Gastroesophageal sphincter (tissue), 4 donors: ENCODE data around the gene RAB13. TPM values are rescaled to one million over a fixed set of nuclear protein-coding genes. Genes with fewer than 3 reads are reported as not detected.
A peak's percentile ranks its signal among the peaks of the same experiment; 100 is the strongest.

Experiments
- ATAC-seq: fragments of 150-250 bp; one replicate; pipeline ENCODE4 v1.9.1; 2016; ENCODE audit warnings: mild to moderate bottlenecking, moderate library complexity
- H3K27ac ChIP-seq, 4 donors: fragments of 200-600 bp; sonication (generic) in 3 of 4; 1 replicate in 3 of 4; 2 replicates in 1 of 4; pipeline ENCODE4 v1.5.1; 2016 to 2019
- H3K27me3 ChIP-seq: fragments of 200-600 bp; sonication (generic); one replicate; pipeline ENCODE4 v1.5.1; 2019
- H3K36me3 ChIP-seq, 2 donors: fragments of 200-600 bp; sonication (generic); one replicate each; pipeline ENCODE4 v1.5.1; 2019; ENCODE audit warnings: control low read depth in 1 of 2
- H3K4me1 ChIP-seq, 3 donors: fragments of 200-600 bp; sonication (generic); 1 replicate in 2 of 3; 2 replicates in 1 of 3; pipeline ENCODE4 v1.5.1; 2016 to 2019; ENCODE audit warnings: control low read depth in 2 of 3
- H3K4me3 ChIP-seq, 2 donors: fragments of 200-600 bp; sonication (generic); one replicate each; pipeline ENCODE4 v1.5.1; 2019; ENCODE audit warnings: mild to moderate bottlenecking in 1 of 2, moderate library complexity in 1 of 2
- H3K9me3 ChIP-seq, 3 donors: fragments of 200-600 bp; sonication (generic); one replicate each; pipeline ENCODE4 v1.5.1; 2017 to 2019; ENCODE audit warnings: control low read depth in 2 of 3
- CTCF ChIP-seq, 4 experiments: fragments of 200-600 bp in 2 of 4; fragments of 450-650 bp in 2 of 4; sonication (generic) in 1 of 4; IDR thresholded peaks; one replicate each; pipeline ENCODE4 v1.5.1; 2017 to 2019; ENCODE audit warnings: antibody characterized with exemption in 4 of 4, mild to moderate bottlenecking in 2 of 4, moderate library complexity in 2 of 4
- EP300 ChIP-seq: sonication (generic); formaldehyde crosslinking; IDR thresholded peaks from one replicate; pipeline ENCODE4 v1.6.1; 2017; ENCODE audit warnings: antibody characterized with exemption, mild to moderate bottlenecking
- POLR2A ChIP-seq, 2 donors: fragments of 450-650 bp; IDR thresholded peaks; one replicate each; pipeline ENCODE4 v1.6.1; 2017; ENCODE audit warnings: antibody characterized with exemption in 2 of 2, mild to moderate bottlenecking in 2 of 2, moderate library complexity in 1 of 2
- POLR2AphosphoS5 ChIP-seq: sonication (generic); formaldehyde crosslinking; IDR thresholded peaks from one replicate; pipeline ENCODE4 v1.6.1; 2017; ENCODE audit warnings: antibody characterized with exemption
- WGBS, 2 donors: methylation state at CpG; one replicate each; pipeline ENCODE4 v1.1.5; 2018; ENCODE audit warnings: low coverage in 1 of 2; 5-methylcytosine and 5-hydroxymethylcytosine counted together
- total RNA-seq, 4 donors: library from RNA; depleted of rRNA; stranded (reverse); fragments of >200 nt; gene quantifications; one replicate each; pipeline ENCODE4 v1.1.0, GENCODE V29; 2016

RAB13 gene
- total RNA-seq, 4 donors from 2014 or later = 43.6 to 50.7 (median 48.9) TPM

GRCh38 chr1:153967107-153967999 lies 18.8 kb downstream of the RAB13 start, which contains the start of gene CREB3L4:
CREB3L4 (plus strand) TSS chr1:153967902; CDS start chr1:153968526, 624 bp downstream.
- H3K36me3 ChIP-seq = peaks cover 0 to under 1% of the 10 kb centered on the region in 2 donors
- peak; percentile 85 for ATAC-seq
- H3K4me3 ChIP-seq = peak within 1 kb of the TSS; percentile 43 to 64
- 0% methylated on average over 9 to 16 of the region's 60 CpGs for WGBS, 2 donors
- H3K27ac ChIP-seq = peak within 1 kb of the TSS; percentile 26 to 93 (median 89)
- H3K4me1 ChIP-seq = peaks cover 0 to 49% (median 23%) of the 10 kb centered on the region in 3 donors
- no peaks in the 10 kb centered on the region for H3K9me3 ChIP-seq
- H3K27me3 ChIP-seq = no peaks in the 10 kb centered on the region
- TF ChIP-seq EP300 (no peak), CTCF (IDR thresholded peaks at IDR 0.05) (peak in 3 of 4 experiments; percentile 35 to 58 (median 45)), POLR2A (IDR thresholded peaks at IDR 0.05) (peak; percentile 69 to 71), POLR2AphosphoS5 (peak; percentile 91)

GRCh38 chr1:153963850-153964331 lies 22.2 kb downstream of the RAB13 start:
- peak overlapping the region; percentile 79 to 85 for H3K4me3 ChIP-seq
- ATAC-seq = no peak
- no peak for TF ChIP-seq POLR2A (IDR thresholded peaks at IDR 0.05)
- no peak for TF ChIP-seq POLR2AphosphoS5
- no peak for TF ChIP-seq EP300
- TF ChIP-seq CTCF (IDR thresholded peaks at IDR 0.05) = no peak
- no peaks in the 10 kb centered on the region for H3K9me3 ChIP-seq
- H3K4me1 ChIP-seq = peaks cover 0 to 78% (median 41%) of the 10 kb centered on the region in 3 donors
- no peaks in the 10 kb centered on the region for H3K27me3 ChIP-seq
- H3K36me3 ChIP-seq = peaks cover 0 to 26% of the 10 kb centered on the region in 2 donors
- H3K27ac ChIP-seq = peak overlapping the region; percentile 82 to 98 (median 96)
- WGBS, 2 donors = 0% methylated on average over 3 to 17 of the region's 22 CpGs

GRCh38 chr1:153963030-153963849 lies 22.9 kb downstream of the RAB13 start, which contains the start of gene SLC39A1:
SLC39A1 (minus strand) TSS chr1:153963537; CDS start chr1:153962715, 822 bp downstream.
- Histone ChIP-seq H3K27ac (peak within 1 kb of the TSS; percentile 82 to 98 (median 96)), H3K27me3 (no peaks in the 10 kb centered on the region), H3K9me3 (no peaks in the 10 kb centered on the region), H3K4me1 (peaks cover 0 to 75% (median 39%) of the 10 kb centered on the region in 3 donors), H3K36me3 (peaks cover 0 to 26% of the 10 kb centered on the region in 2 donors), H3K4me3 (peak within 1 kb of the TSS; percentile 79 to 85)
- WGBS, 2 donors = 1 to 2% methylated on average over 11 to 21 of the region's 54 CpGs
- ATAC-seq = peak; percentile 83
- TF ChIP-seq POLR2A (IDR thresholded peaks at IDR 0.05) (peak; percentile 52 to 67), CTCF (IDR thresholded peaks at IDR 0.05) (no peak), EP300 (no peak), POLR2AphosphoS5 (peak; percentile 73)

- TF ChIP-seq EP300 (no peak), POLR2AphosphoS5 (no peak), CTCF (IDR thresholded peaks at IDR 0.05) (no peak), POLR2A (IDR thresholded peaks at IDR 0.05) (no peak)
- H3K9me3 ChIP-seq = no peaks in the 10 kb centered on the region
- peaks cover 0 to 74% (median 36%) of the 10 kb centered on the region in 3 donors for H3K4me1 ChIP-seq
- peak overlapping the region; percentile 79 to 85 for H3K4me3 ChIP-seq
- peaks cover 0 to 26% of the 10 kb centered on the region in 2 donors for H3K36me3 ChIP-seq
- no peak for ATAC-seq
- H3K27me3 ChIP-seq = no peaks in the 10 kb centered on the region
- H3K27ac ChIP-seq = peak overlapping the region; percentile 82 to 98 (median 96)
- WGBS, 2 donors = 21 to 30% methylated on average over 2 to 5 of the region's 16 CpGs
Measured at GRCh38 chr1:153962088-153963029, 23.8 kb downstream of the RAB13 start.
